WTC11 (cell line): ENCODE data around the gene CBX2. TPM values are rescaled to one million over a fixed set of nuclear protein-coding genes. Genes with fewer than 3 reads are reported as not detected.

Experiments used
- ATAC-seq: fragments of 200-7000 bp; cut with Tn5 transposase; 2 replicates; pipeline ENCODE4 v1.10.0; 2021; ENCODE audit warnings: mild to moderate bottlenecking, moderate library complexity
- CTCF ChIA-PET: fragments of 300-600 bp; sonication (Branson Sonifier 250); formaldehyde crosslinking; loops from one replicate; lab custom pipeline; 2021; ENCODE audit warnings: antibody characterized with exemption; lab: Charles Lee
- POLR2A ChIA-PET: fragments of 350-600 bp; sonication (Branson Sonifier 250); formaldehyde crosslinking; loops from one replicate; lab custom pipeline; 2021; ENCODE audit warnings: antibody characterized with exemption; lab: Charles Lee
- DNase-seq: peaks from one replicate; pipeline ENCODE4 v3.0.0; 2021; ENCODE audit warnings: low spot score
- H3K27ac Mint-ChIP-seq: 2 replicates; pipeline ENCODE4 v1.8.0; 2021; ENCODE audit warnings: mixed read lengths
- H3K27me3 Mint-ChIP-seq: 2 replicates; pipeline ENCODE4 v1.8.0; 2021; ENCODE audit warnings: low read depth, mild to moderate bottlenecking, moderate library complexity, mixed read lengths
- H3K36me3 Mint-ChIP-seq: 2 replicates; pipeline ENCODE4 v1.8.0; 2021; ENCODE audit warnings: mixed read lengths
- H3K4me1 Mint-ChIP-seq: 2 replicates; pipeline ENCODE4 v1.8.0; 2022; ENCODE audit warnings: mixed read lengths
- H3K4me3 Mint-ChIP-seq: 2 replicates; pipeline ENCODE4 v1.8.0; 2021; ENCODE audit warnings: mild to moderate bottlenecking, moderate library complexity, mixed read lengths
- H3K9me3 Mint-ChIP-seq: 2 replicates; pipeline ENCODE4 v1.8.0; 2021; ENCODE audit warnings: mixed read lengths
- EMX1 ChIP-seq: fragments of 250-450 bp; sonication (Bioruptor Pico); IDR thresholded peaks from 2 replicates; pipeline ENCODE4 v1.8.0; 2021; ENCODE audit warnings: mild to moderate bottlenecking
- JAZF1 ChIP-seq: fragments of 250-450 bp; sonication (Bioruptor Pico); IDR thresholded peaks from 2 replicates; pipeline ENCODE4 v1.9.0; 2021; ENCODE audit warnings: moderate library complexity, mild to moderate bottlenecking, inconsistent platforms
- KAT7 ChIP-seq: sonication (generic); formaldehyde crosslinking; IDR thresholded peaks from 2 replicates; pipeline ENCODE4 v1.8.1; 2023; ENCODE audit warnings: missing genetic modification reagents, mild to moderate bottlenecking, borderline replicate concordance
- MXD4 ChIP-seq: fragments of 250-450 bp; sonication (Bioruptor Pico); IDR thresholded peaks from 2 replicates; pipeline ENCODE4 v1.8.0; 2021; ENCODE audit warnings: mild to moderate bottlenecking, moderate library complexity, borderline replicate concordance
- NFE2L1 ChIP-seq: sonication (generic); formaldehyde crosslinking; IDR thresholded peaks from 2 replicates; pipeline ENCODE4 v1.8.1; 2023; ENCODE audit warnings: missing genetic modification reagents
- NR1H2 ChIP-seq: sonication (generic); formaldehyde crosslinking; IDR thresholded peaks from 2 replicates; pipeline ENCODE4 v1.9.0; 2021; ENCODE audit warnings: mild to moderate bottlenecking, moderate library complexity, missing genetic modification reagents
- ZBTB21 ChIP-seq: sonication (generic); formaldehyde crosslinking; IDR thresholded peaks from 2 replicates; pipeline ENCODE4 v1.8.1; 2023; ENCODE audit warnings: mild to moderate bottlenecking, missing genetic modification reagents, borderline replicate concordance
- ZNF232 ChIP-seq: sonication (generic); formaldehyde crosslinking; IDR thresholded peaks from 2 replicates; pipeline ENCODE4 v1.8.0; 2022; ENCODE audit warnings: mild to moderate bottlenecking, missing genetic modification reagents
- total RNA-seq: library from RNA; stranded (reverse); gene quantifications from 3 replicates; pipeline ENCODE4 v1.2.3, GENCODE V29; 2021
- TF ChIP-seq, protein P1 (sequence below): sonication (generic); formaldehyde crosslinking; IDR thresholded peaks from 2 replicates; pipeline ENCODE4 v1.8.0; 2022; ENCODE audit warnings: mild to moderate bottlenecking, missing genetic modification reagents
- TF ChIP-seq, protein P2 (sequence below): sonication (generic); formaldehyde crosslinking; IDR thresholded peaks from 2 replicates; pipeline ENCODE4 v1.8.1; 2022; ENCODE audit warnings: mild to moderate bottlenecking, missing genetic modification reagents, moderate library complexity, borderline replicate concordance
- TF ChIP-seq, protein P3 (sequence below): sonication (generic); formaldehyde crosslinking; IDR thresholded peaks from 2 replicates; pipeline ENCODE4 v1.8.1; 2022; ENCODE audit warnings: low read depth, mild to moderate bottlenecking, moderate library complexity, missing genetic modification reagents, borderline replicate concordance
- TF ChIP-seq, protein P4 (sequence below): sonication (generic); formaldehyde crosslinking; IDR thresholded peaks from 2 replicates; pipeline ENCODE4 v1.8.0; 2022; ENCODE audit warnings: missing genetic modification reagents
- TF ChIP-seq, protein P5 (sequence below): sonication (generic); formaldehyde crosslinking; IDR thresholded peaks from 2 replicates; pipeline ENCODE4 v1.8.0; 2023; ENCODE audit warnings: missing genetic modification reagents, mild to moderate bottlenecking, borderline replicate concordance

The CBX2 gene
- total RNA-seq, 1 experiment from 2014 or later = 85.5 TPM

DNA sequence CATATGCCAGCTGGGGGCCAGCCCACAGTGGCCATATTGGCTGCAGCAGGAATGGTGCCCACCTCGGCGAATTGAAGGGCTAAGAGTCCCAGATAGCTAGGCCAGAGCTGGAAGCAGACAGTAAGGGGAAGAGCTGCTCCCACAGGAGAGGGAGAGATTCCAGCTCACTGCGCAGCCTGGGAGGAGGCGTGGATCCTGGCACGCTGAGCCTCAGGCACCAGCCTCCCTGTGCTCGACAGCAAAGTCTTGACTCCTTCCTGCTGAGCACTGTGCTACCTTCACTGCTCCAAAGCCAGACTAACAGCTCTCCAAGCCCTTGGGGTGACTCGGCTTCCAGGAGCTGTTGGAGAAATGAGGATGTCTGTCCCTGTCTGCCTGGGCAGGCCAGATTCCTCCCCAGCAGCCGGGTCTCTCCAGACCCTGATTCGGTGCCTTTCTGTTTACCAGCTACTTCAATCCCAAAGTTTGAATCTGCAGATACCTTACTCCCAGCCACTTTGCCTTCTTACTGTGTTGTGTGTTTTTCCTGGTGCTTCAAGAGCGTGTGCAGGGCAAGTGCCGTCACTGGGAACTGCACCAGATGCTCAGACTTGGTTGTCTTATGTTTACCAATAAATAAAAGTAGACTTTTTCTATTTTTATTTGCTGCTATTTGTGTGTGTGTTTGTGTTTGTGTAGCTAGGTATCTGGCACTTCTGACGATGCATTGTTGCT is 9.1 kb downstream of the CBX2 start:
- ATAC-seq (no peak), DNase-seq (no peak)
- CTCF ChIA-PET = interaction anchor here (0.6 to 2.8 kb wide), 12 partner anchors 8 to 65 kb away, joined by 3 to 24 read pairs (median 4); partner anchors contain the start of gene CBX8
- Mint-ChIP-seq H3K36me3 (peaks cover 24% of the 10 kb centered on the region), H3K4me1 (peaks cover 35% of the 10 kb centered on the region), H3K27me3 (peaks cover 56% of the 10 kb centered on the region), H3K4me3 (no peak overlapping the region), H3K9me3 (no peaks in the 10 kb centered on the region), H3K27ac (0 out of 2 replicates have a peak overlapping the region, but pooled peaks have one; percentile 1)
- POLR2A ChIA-PET = interaction anchor here (1.2 to 1.8 kb wide), 3 partner anchors 9 to 41 kb away, joined by 3 to 9 read pairs (median 5); partner anchors contain the start of gene CBX8
- no peak for TF ChIP-seq NR1H2
- TF ChIP-seq ZNF232 = no peak
- TF ChIP-seq, protein P1, sequence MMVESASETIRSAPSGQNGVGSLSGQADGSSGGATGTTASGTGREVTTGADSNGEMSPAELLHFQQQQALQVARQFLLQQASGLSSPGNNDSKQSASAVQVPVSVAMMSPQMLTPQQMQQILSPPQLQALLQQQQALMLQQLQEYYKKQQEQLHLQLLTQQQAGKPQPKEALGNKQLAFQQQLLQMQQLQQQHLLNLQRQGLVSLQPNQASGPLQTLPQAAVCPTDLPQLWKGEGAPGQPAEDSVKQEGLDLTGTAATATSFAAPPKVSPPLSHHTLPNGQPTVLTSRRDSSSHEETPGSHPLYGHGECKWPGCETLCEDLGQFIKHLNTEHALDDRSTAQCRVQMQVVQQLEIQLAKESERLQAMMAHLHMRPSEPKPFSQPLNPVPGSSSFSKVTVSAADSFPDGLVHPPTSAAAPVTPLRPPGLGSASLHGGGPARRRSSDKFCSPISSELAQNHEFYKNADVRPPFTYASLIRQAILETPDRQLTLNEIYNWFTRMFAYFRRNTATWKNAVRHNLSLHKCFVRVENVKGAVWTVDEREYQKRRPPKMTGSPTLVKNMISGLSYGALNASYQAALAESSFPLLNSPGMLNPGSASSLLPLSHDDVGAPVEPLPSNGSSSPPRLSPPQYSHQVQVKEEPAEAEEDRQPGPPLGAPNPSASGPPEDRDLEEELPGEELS (CRISPR knock-in tag) = no peak
- TF ChIP-seq, protein P2, sequence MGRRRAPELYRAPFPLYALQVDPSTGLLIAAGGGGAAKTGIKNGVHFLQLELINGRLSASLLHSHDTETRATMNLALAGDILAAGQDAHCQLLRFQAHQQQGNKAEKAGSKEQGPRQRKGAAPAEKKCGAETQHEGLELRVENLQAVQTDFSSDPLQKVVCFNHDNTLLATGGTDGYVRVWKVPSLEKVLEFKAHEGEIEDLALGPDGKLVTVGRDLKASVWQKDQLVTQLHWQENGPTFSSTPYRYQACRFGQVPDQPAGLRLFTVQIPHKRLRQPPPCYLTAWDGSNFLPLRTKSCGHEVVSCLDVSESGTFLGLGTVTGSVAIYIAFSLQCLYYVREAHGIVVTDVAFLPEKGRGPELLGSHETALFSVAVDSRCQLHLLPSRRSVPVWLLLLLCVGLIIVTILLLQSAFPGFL (CRISPR knock-in tag) = no peak
- TF ChIP-seq MXD4 (CRISPR knock-in tag) = no peak
- TF ChIP-seq KAT7 (CRISPR knock-in tag) = no peak
- TF ChIP-seq, protein P3, sequence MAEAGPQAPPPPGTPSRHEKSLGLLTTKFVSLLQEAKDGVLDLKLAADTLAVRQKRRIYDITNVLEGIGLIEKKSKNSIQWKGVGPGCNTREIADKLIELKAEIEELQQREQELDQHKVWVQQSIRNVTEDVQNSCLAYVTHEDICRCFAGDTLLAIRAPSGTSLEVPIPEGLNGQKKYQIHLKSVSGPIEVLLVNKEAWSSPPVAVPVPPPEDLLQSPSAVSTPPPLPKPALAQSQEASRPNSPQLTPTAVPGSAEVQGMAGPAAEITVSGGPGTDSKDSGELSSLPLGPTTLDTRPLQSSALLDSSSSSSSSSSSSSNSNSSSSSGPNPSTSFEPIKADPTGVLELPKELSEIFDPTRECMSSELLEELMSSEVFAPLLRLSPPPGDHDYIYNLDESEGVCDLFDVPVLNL = no peak
- TF ChIP-seq ZBTB21 (CRISPR knock-in tag) = no peak
- no peak for TF ChIP-seq NFE2L1 (CRISPR knock-in tag)

DNA sequence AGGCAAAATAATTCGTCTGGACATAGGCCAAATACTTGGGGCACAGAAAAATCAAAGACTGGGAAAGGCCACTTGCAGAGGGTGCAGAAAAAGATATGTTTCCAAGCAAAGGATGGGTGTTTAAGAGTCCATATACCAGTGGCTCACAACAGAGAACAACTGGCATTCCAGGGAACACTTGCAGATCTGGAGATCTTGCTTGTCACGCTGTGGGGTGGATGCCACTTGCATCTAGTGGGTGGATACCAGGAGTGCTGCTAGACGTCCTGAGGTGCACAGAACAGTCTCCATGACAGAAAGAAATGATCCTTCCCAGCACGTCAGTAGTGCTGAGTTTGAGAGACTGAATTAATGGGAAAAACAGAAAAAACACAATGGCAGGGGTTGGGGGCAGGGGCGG is 10.5 kb downstream of the CBX2 start:
- peaks cover 12% of the 10 kb centered on the region for H3K36me3 Mint-ChIP-seq
- DNase-seq (no peak), ATAC-seq (no peak)
- POLR2A ChIA-PET = interaction anchor here (0.5 to 1.7 kb wide), 5 partner anchors 10 to 47 kb away, joined by 3 to 7 read pairs (median 3); no protein-coding TSS in a partner anchor
- 0 out of 2 replicates have a peak overlapping the region, but pooled peaks have one; percentile 2 for H3K27ac Mint-ChIP-seq
- TF ChIP-seq JAZF1 (CRISPR knock-in tag) (no peak), EMX1 (0 out of 2 replicates have a peak, but pooled peaks have one; percentile 39)
- no peaks in the 10 kb centered on the region for H3K9me3 Mint-ChIP-seq
- H3K4me3 Mint-ChIP-seq = peak overlapping the region; percentile 38
- CTCF ChIA-PET = interaction anchor here (0.7 to 3.4 kb wide), 16 partner anchors 11 to 138 kb away, joined by 3 to 165 read pairs (median 10); partner anchors contain the start of genes CBX2 and CBX4
- peaks cover 70% of the 10 kb centered on the region for H3K27me3 Mint-ChIP-seq
- H3K4me1 Mint-ChIP-seq = peaks cover 39% of the 10 kb centered on the region

DNA sequence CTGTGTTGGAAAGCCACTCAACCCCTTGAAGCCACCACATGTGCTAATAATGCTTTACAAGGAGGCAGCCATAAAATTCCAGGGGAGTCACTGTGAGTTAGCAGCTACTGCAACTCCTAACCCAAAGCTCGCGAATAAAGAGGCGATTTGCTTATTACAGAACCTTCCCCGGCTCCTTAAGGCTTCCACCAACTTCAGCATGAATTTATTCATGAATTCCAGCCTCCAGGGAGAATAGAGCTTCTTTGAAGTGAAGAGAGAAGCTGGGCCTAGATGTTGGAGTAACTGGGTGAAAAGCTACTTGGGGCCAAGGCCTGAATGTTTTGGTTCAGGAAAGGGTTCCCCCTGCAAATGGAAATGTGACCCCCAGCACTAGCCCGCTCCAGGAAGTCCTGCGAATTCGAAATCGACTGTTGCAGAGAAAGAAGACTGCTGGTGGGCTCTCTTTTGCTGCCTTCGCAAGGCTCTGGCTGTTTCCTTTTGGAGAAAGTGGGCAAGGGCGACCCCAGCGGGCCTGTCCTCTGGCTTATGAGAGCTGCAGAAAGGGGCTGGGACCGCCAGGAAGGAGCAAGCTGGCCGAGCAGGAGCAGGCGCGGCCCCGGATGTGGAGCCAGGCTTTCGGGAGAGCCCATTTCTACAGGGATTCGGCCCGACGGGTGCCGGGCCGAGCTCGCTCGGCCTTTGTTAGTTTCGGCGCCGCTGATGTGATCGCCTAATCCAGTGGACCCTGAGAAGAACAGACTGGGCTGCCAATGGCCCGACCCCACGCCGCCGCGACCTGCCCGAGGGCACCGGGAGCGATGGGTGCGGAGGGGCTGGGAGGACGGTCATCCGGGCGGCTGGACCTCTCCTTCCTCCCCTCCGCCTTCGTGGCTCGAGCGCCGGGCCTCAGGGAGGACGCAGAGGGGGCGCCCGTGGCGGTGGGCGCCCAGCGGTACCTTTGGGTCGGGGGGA is 11.3 kb downstream of the CBX2 start:
- Mint-ChIP-seq H3K4me3 (peak overlapping the region; percentile 65), H3K27me3 (peaks cover 78% of the 10 kb centered on the region), H3K9me3 (no peaks in the 10 kb centered on the region), H3K27ac (no peak overlapping the region), H3K4me1 (peaks cover 45% of the 10 kb centered on the region), H3K36me3 (peaks cover 9% of the 10 kb centered on the region)
- CTCF ChIA-PET = interaction anchor here (0.6 to 3.4 kb wide), 35 partner anchors 8 to 335 kb away, joined by 3 to 165 read pairs (median 5); partner anchors contain the start of genes CBX2, CBX4 and CBX8
- ATAC-seq = peak; percentile 50
- peak; percentile 82 for DNase-seq
- POLR2A ChIA-PET = interaction anchor here (0.5 to 1.7 kb wide), 13 partner anchors 11 to 204 kb away, joined by 3 to 16 read pairs (median 3); partner anchors contain the start of gene CBX4
- TF ChIP-seq, protein P4, sequence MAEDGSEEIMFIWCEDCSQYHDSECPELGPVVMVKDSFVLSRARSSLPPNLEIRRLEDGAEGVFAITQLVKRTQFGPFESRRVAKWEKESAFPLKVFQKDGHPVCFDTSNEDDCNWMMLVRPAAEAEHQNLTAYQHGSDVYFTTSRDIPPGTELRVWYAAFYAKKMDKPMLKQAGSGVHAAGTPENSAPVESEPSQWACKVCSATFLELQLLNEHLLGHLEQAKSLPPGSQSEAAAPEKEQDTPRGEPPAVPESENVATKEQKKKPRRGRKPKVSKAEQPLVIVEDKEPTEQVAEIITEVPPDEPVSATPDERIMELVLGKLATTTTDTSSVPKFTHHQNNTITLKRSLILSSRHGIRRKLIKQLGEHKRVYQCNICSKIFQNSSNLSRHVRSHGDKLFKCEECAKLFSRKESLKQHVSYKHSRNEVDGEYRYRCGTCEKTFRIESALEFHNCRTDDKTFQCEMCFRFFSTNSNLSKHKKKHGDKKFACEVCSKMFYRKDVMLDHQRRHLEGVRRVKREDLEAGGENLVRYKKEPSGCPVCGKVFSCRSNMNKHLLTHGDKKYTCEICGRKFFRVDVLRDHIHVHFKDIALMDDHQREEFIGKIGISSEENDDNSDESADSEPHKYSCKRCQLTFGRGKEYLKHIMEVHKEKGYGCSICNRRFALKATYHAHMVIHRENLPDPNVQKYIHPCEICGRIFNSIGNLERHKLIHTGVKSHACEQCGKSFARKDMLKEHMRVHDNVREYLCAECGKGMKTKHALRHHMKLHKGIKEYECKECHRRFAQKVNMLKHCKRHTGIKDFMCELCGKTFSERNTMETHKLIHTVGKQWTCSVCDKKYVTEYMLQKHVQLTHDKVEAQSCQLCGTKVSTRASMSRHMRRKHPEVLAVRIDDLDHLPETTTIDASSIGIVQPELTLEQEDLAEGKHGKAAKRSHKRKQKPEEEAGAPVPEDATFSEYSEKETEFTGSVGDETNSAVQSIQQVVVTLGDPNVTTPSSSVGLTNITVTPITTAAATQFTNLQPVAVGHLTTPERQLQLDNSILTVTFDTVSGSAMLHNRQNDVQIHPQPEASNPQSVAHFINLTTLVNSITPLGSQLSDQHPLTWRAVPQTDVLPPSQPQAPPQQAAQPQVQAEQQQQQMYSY = peak; percentile 74
- TF ChIP-seq, protein P5, sequence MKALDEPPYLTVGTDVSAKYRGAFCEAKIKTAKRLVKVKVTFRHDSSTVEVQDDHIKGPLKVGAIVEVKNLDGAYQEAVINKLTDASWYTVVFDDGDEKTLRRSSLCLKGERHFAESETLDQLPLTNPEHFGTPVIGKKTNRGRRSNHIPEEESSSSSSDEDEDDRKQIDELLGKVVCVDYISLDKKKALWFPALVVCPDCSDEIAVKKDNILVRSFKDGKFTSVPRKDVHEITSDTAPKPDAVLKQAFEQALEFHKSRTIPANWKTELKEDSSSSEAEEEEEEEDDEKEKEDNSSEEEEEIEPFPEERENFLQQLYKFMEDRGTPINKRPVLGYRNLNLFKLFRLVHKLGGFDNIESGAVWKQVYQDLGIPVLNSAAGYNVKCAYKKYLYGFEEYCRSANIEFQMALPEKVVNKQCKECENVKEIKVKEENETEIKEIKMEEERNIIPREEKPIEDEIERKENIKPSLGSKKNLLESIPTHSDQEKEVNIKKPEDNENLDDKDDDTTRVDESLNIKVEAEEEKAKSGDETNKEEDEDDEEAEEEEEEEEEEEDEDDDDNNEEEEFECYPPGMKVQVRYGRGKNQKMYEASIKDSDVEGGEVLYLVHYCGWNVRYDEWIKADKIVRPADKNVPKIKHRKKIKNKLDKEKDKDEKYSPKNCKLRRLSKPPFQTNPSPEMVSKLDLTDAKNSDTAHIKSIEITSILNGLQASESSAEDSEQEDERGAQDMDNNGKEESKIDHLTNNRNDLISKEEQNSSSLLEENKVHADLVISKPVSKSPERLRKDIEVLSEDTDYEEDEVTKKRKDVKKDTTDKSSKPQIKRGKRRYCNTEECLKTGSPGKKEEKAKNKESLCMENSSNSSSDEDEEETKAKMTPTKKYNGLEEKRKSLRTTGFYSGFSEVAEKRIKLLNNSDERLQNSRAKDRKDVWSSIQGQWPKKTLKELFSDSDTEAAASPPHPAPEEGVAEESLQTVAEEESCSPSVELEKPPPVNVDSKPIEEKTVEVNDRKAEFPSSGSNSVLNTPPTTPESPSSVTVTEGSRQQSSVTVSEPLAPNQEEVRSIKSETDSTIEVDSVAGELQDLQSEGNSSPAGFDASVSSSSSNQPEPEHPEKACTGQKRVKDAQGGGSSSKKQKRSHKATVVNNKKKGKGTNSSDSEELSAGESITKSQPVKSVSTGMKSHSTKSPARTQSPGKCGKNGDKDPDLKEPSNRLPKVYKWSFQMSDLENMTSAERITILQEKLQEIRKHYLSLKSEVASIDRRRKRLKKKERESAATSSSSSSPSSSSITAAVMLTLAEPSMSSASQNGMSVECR (CRISPR knock-in tag) = 0 out of 2 replicates have a peak, but pooled peaks have one; percentile 24
